Stimulated activated CD8-positive, alpha-beta memory T cell treated with anti-CD3 and anti-CD28 coated beads, Interleukin-4, amount 100 ng/mL, for 4 hours (primary cell): ENCODE data around the gene SMTNL1.

Source experiments
- DNase-seq, 2 donors: peaks; one replicate each; pipeline ENCODE4 v3.0.0-alpha.2; 2020; ENCODE audit warnings: low read depth in 2 of 2, low spot score in 1 of 2

Gene SMTNL1

DNA sequence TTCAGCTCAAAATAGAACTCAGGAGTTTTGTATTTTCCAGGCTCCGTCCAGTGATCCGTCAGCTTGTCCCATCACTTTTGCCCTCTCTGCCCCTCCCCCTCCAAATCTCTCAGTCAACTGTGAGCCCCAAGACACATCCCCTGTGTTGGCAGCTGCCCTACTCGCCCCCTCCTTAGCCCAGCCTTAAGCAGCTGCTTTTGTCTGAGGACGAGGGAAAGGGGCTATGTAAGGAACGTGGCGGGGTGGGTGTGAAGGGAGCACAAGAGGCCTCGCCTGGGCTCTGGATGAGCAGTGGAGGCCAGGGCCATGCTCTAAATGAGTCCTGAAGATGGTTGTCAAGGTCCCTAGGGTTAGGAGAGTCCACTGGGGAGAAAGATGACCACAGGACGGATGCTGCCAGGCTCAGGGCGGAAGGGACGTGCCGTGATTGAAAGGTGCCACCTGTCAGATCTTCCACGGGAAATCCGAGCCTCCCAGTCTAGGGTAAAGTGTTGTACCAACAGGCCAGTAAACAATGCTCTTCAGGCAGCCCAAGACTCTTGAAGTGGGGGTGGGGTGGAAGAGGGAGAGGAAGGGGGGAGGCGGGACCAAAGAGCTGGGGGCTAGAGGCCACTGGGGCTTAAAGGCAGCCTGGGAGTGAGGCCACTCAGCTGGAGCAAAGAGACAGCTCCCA lies at the start of gene SMTNL1:
TSS of gene SMTNL1 (plus strand) at position 649 of the 673 bp plus-strand sequence. CDS start 5,048 bp downstream, outside the sequence.
- DNase-seq = no peak

GRCh38 chr11:57487920-57488659 lies 49.3 kb upstream of the SMTNL1 start:
- no peak for DNase-seq

DNA sequence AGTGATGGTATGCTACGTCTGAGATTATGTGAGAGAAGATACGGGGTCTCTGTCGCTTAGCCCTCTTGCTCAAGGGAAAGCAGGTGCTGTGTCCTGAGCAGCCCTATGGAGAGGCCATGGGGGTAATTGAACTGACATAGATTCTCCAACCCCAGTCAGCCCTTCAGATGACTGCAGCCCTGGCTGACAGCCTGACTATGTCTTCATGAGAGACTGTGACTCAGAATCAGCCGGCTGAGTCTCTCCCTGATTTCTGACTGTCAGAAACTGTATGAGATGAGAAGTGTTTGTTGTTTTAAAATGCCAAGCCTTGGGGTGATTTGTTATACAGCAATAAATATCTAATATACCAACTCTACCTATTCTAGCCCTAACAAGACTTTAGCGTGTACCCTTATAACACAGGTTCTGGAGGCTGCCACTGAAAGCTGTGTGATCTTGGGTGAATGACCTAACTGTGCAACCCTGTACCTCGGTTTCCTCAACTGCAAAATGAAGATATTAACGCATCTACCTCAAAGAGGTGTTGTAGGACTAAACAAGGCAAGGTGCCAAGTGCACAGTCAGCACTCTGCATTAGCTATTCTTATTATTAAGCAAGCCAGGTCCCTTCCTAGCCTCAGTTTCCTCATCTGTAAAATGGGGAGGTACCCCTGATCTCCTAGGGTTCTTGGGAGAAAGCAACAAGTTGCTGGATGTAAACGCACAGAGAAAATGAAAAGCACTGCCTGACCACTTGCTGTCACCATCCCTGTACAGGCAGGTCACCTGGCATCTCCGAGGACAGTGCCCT lies 46.7 kb upstream of the SMTNL1 start:
- DNase-seq = no peak

GRCh38 chr11:57491371-57492061 lies 45.9 kb upstream of the SMTNL1 start:
- DNase-seq = no peak

DNA sequence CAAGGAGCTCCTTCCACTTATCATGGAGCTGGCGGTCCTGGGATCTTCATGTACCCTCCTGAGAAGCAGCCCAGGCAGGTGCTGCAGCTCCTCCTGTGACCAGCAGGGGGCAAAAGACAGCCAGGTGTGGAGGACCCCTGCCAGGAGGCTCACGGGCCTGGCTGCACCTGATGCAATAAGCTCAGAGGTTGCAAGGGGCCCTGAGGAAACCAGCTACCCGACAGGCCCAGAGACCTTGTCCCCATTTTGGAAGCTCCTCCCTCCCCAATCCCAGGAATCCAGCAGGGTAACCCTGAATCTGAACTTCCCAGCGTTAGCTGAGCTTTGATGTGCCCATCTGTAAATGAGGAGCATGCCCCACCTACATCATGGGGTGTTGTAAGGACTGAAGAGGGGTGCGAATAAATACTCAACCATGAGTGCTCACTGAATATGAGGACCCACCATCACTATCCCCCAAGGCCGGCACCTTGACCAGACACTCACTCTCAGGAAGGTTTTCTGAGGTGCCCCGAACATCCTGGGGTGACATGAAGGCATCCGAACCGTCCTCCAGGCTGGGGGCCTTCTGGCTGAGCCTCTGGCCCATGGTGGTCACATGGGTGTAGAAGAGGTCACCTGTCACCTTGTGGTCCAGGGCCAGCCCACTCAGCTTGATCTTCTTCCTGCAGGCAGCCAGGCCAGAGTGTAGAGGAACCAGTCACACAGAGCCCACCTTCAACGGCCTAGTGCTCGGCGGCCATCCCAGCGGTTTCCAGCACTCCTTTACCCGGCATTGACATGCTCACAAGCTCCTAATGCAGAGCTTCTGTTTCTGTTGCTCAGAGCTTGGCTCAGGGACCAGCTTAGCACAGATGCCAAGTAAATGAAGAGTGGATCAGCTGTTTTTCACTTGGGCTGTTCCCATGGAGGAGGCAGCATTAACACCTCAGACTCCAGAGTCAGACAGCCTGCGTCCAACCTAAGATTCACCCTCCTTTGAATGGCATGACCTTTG lies 43.6 kb upstream of the SMTNL1 start:
- peak; percentile 64 to 69 for DNase-seq

GRCh38 chr11:57496109-57496820 lies 41.1 kb upstream of the SMTNL1 start:
- no peak for DNase-seq

GRCh38 chr11:57497303-57498247 lies 39.8 kb upstream of the SMTNL1 start:
- DNase-seq = no peak

GRCh38 chr11:57498540-57498939 lies 38.9 kb upstream of the SMTNL1 start:
- DNase-seq = no peak

GRCh38 chr11:57499413-57499982 lies 37.9 kb upstream of the SMTNL1 start:
- DNase-seq = no peak

- DNase-seq = no peak
Observed at GRCh38 chr11:57499983-57500461, 37.4 kb upstream of the SMTNL1 start.

DNA sequence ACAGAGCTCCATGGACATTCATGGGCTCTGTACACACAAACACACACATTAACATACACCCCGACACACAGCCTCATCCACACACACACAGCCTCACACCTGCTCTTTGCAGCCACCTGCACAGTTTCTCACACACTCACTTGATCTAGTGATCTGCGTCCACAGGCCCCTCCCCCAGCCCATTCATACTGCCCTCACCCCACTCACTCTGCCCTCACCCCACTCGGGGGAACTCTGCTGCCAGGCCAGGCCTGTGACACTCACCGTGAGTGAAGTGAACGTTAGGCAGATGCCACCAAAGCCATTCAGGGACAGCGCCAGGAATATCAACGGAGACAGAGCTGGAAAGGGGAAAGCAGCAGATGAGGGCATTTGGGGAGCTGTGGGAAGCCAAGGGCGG lies 36.9 kb upstream of the SMTNL1 start:
- DNase-seq = no peak

DNA sequence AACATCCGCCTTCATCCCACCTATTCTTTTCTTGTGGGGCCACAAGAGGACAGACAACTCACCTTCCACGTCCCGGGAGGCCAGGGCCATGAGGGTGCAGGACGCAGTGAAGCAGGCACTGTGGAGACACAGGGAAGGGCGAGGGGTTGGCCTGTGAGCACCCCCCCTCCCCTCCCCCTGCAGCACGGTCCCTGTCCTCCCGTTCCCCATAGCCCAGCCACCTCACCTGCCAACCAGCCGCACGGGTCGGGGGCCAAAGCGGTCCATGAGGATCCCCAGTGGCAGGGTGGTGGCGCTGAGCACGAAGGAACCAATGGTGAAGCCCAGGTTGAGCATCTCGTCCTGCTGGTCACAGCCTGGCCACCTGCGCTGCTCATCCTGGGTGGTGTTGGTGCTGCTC lies 36.5 kb upstream of the SMTNL1 start:
- no peak for DNase-seq

DNA sequence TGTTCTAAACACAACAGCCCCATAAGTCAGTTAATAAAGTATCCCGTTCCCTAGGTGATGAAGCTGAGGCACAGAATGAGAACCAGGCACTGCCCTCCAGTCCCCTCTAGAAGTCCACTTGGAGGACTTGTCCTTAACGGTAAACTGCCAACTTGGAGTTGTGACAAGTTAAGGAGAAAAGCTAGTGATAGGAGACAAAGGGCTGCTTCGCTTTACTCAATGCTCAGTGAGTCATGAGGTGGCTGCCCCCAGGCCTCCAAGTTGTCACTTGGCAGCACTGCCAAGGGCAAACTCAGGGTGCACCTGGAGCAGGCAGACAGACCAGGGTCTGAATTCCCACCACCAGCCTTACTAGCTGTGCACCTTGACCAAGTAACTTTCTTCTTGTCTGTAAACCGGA lies 35.4 kb upstream of the SMTNL1 start:
- DNase-seq = no peak

DNA sequence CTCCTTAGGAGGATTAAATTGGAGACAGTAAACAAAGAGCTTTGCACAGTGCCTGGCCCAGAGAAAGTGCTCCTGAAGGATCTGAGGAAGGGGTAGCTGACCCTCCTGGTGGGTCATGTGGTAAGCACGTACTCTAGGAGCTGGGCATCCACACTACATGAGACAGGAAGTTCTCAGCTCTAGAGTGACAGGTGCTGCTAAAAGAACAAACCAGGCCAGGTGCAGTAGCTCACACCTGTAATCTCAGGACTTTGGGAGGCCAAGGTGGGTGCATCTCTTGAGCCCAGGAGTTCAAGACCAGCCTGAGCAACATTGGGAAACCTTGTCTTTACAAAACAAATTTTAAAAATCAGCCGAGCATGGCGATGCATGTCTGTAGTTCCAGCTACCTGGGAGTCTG lies 35.0 kb upstream of the SMTNL1 start:
- no peak for DNase-seq

DNA sequence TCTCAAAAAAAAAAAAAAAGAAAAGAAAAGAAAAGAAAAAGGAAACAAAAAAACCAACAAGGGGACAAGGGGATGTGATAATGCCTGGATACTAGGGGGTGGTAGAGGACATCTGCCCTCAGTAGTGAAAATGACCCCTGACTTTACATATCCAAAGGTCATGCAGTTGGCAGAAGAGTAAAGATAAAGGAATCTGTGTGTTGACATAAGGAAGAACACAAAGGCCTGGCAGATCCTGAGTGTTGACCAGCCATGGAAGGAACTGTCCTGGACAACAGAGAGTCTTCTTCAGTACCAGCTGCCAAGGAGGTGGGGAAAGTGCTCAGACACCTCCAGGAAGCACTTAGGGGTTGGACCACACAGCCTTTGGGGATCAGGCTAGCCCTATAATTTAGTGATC lies 34.5 kb upstream of the SMTNL1 start:
- no peak for DNase-seq

DNA sequence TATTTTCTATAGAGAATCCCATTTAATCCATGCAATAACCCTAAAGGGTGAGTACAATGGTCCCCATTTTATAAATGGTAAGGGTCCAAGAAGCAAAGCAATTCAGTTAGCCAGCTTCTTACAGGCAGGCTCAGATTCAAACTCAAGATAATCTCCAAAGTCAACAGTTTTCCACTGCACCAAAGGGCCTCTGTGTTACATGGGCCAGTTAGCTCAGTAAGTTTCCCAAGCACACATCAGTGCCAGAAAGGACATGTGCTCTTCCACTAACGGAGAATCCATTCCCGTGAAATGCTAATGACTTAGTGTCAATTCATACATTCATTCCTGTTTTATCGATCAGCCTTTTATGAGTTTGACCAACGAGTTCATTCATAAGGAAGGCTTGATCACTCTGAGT lies 32.9 kb upstream of the SMTNL1 start:
- DNase-seq = no peak

DNA sequence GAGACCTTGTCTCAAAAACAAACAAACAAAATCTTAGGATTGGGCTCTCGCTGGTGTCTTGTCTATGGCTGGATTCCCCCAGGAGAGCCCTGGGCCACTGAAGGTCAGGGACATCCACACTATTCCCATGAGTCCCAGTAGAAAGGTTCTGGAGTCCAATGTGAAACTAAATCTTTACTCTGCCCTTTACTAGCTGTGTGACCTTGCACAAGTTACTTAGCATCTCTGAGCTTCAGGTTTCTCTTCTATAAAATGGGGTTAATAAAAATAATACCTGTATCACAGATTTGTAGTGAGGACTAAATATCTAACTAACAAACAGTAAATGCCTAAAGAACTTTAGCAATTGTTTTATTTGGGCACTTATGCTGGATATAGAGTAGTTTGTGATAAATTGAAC lies 30.9 kb upstream of the SMTNL1 start:
- no peak for DNase-seq
